Measurements from ENCODE around the gene EDDM13. TPM values are rescaled to one million over a fixed set of nuclear protein-coding genes. Genes with fewer than 3 reads are reported as not detected.

Gene EDDM13, protein sequence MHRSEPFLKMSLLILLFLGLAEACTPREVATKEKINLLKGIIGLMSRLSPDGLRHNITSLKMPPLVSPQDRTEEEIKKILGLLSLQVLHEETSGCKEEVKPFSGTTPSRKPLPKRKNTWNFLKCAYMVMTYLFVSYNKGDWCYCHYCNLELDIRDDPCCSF
- total RNA-seq (2021; fragmentation: NEBNext Ultra II Directional; extraction: Animal tissue kit (Norgen Biotek cat#: 25700)) (not detected in 2 replicates), polyA plus RNA-seq (2011; rRNA removed) (not detected in 2 replicates), polyA minus RNA-seq (2011; rRNA and poly(A)+ RNA removed) (not detected in 2 replicates)
- polyA plus RNA-seq (2011; cell fraction: cytosol; rRNA removed): not detected
- not detected for polyA plus RNA-seq (2011; cell fraction: nucleus; rRNA removed)
- not detected in 4 replicates for polyA plus RNA-seq (2012, experiment 1 of 2)
- not detected for polyA plus RNA-seq (2012, experiment 2 of 2)
- polyA plus RNA-seq (2013, experiment 1 of 2): not detected
- polyA plus RNA-seq (2013, experiment 2 of 2): not detected
- polyA minus RNA-seq (2011; cell fraction: cytosol; rRNA and poly(A)+ RNA removed): not detected
- polyA minus RNA-seq (2011; cell fraction: nucleus; rRNA and poly(A)+ RNA removed): not detected
- long read RNA-seq, experiment 1: 0 reads
- long read RNA-seq, experiment 2: 0 reads

DNA sequence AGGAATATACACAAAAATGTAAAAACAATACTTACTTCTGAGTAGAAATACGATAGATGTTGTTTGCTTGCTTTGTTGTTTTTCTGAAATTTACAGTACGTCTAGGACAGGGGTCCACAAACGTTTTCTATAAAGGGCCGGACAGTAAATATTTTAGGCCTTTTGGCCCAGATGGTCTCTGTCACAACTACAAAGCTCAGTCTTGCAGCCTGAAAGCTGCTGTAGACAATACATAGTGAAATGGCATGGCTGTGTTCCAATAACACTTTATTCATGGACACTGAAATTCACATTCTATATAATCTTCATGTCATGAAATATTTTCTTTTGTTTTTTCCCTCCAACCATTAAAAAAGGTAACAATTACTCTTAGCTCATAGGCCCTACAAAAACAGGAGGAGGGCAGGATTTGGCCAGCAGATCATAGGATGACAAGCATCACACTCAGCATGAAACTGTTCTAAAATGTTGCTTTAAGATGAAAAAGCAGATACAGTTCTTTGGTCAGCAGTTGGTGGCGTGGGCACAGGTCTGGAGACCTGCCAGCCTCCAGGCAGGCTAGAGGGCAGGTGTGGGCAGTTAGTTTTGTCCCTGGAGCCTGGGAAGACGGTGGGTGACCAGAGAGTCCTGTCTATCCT, at the start of gene EDDM13:
TSS of gene EDDM13 (plus strand) at position 588 of the 638 bp plus-strand sequence. CDS start 87 bp downstream, outside the sequence.
- H3K23me2 ChIP-seq (ENCODE audit: low read depth, low read length): no peaks in the 10 kb centered on the region
- no peak within 1 kb of the TSS for H2AK5ac ChIP-seq (ENCODE audit: low read depth, low read length)
- FAIRE-seq: no peak

More for the DNA sequence above, at the start of gene EDDM13:
- Histone ChIP-seq H2BK15ac (ENCODE audit: low read length) (no peak within 1 kb of the TSS), H3K9ac (replicated peaks in 1 of 4; ENCODE audit: extremely low read depth in 1 of 4, low read depth in 3 of 4, low read length in 3 of 4) (no peak within 1 kb of the TSS), H3K4me3 (ENCODE audit: extremely low read depth in 1 of 4, insufficient read depth in 2 of 4, low read depth in 3 of 4, low read length in 4 of 4) (no peak within 1 kb of the TSS), H3K36me3 (ENCODE audit: control insufficient read depth in 2 of 4, insufficient read depth in 4 of 4, low read length in 3 of 4) (no peaks in the 10 kb centered on the region), H3K27me3 (replicated peaks in 1 of 4; ENCODE audit: control insufficient read depth in 3 of 4, extremely low read depth in 1 of 4, insufficient read depth in 3 of 4, low read length in 3 of 4) (no peaks in the 10 kb centered on the region), H2BK20ac (ENCODE audit: low read length) (no peak within 1 kb of the TSS), H3K4me1 (replicated peaks in 1 of 4; ENCODE audit: control insufficient read depth in 3 of 4, insufficient read depth in 4 of 4, low read length in 3 of 4) (no peaks in the 10 kb centered on the region), H3K79me2 (ENCODE audit: control insufficient read depth in 1 of 2, insufficient read depth in 2 of 2, low read length in 2 of 2) (no peaks in the 10 kb centered on the region), H3K27ac (ENCODE audit: low read depth, low read length) (no peak within 1 kb of the TSS), H2AFZ (ENCODE audit: low read length) (no peak within 1 kb of the TSS), H3K23ac (ENCODE audit: insufficient read length) (no peak within 1 kb of the TSS), H4K8ac (ENCODE audit: extremely low read depth, insufficient read depth, low read length) (no peak within 1 kb of the TSS; the same call in 1 of the 2 replicates), H4K20me1 (replicated peaks in 1 of 2; ENCODE audit: control insufficient read depth in 1 of 2, insufficient read depth in 2 of 2, low read length in 2 of 2) (no peaks in the 10 kb centered on the region), H3K79me1 (ENCODE audit: low read depth, low read length) (no peaks in the 10 kb centered on the region), H4K91ac (replicated peaks; ENCODE audit: insufficient read length, low read length) (no peak within 1 kb of the TSS), H3K14ac (ENCODE audit: insufficient read length) (no peak within 1 kb of the TSS), H4K5ac (ENCODE audit: insufficient read length, low read depth, low read length) (no peak within 1 kb of the TSS), H2BK120ac (replicated peaks; ENCODE audit: low read depth, low read length) (no peak within 1 kb of the TSS), H3K4ac (replicated peaks; ENCODE audit: insufficient read length, low read depth, low read length) (no peak within 1 kb of the TSS), H3K18ac (ENCODE audit: extremely low read depth, low read length) (no peak within 1 kb of the TSS), H2BK5ac (ENCODE audit: low read depth, low read length) (no peak within 1 kb of the TSS), H3K4me2 (ENCODE audit: insufficient read depth in 1 of 2, low read depth in 2 of 2, low read length in 2 of 2) (no peak within 1 kb of the TSS), H2BK12ac (ENCODE audit: low read depth, low read length) (no peak within 1 kb of the TSS), H3K56ac (replicated peaks; ENCODE audit: insufficient read length, low read depth, low read length) (no peak within 1 kb of the TSS), H3K9me3 (ENCODE audit: insufficient read depth in 2 of 2, low read depth in 1 of 2, low read length in 1 of 2) (peaks cover 0 to 3% of the 10 kb centered on the region in 2 experiments; a peak in 1 of 4 replicates)
- no peak for DNase-seq (ENCODE audit: low read depth in 1 of 2, low spot score in 2 of 2)
- TF ChIP-seq CHD1 (IDR thresholded peaks at IDR 0.05; ENCODE audit: low read depth, low read length): no peak
- no peak for TF ChIP-seq CTBP2 (IDR thresholded peaks at IDR 0.05; ENCODE audit: borderline replicate concordance, insufficient read depth, insufficient read length, low read length)
- TF ChIP-seq TBP (IDR thresholded peaks at IDR 0.05; ENCODE audit: low read depth, low read length): no peak
- TF ChIP-seq SAP30 (IDR thresholded peaks at IDR 0.05; ENCODE audit: insufficient read depth, insufficient replicate concordance, low read length): no peak
- TF ChIP-seq EGR1 (IDR thresholded peaks at IDR 0.05; ENCODE audit: borderline replicate concordance, low read depth, low read length): no peak
- POLR2A ChIA-PET (ENCODE audit: partially characterized antibody): interaction anchor here (1.5 kb wide), 1 partner anchor 41 kb away, joined by 3 read pairs; no protein-coding TSS in a partner anchor
- 86% methylated on average over 6 of the region's 6 CpGs; no CpG with 5 or more reads in 1 of the 2 experiments for WGBS, 2 experiments (ENCODE audit: extremely low coverage in 1 of 2, insufficient coverage in 1 of 2, insufficient read length in 1 of 2, insufficient replicate concordance in 2 of 2, low coverage in 1 of 2, low lambda C conversion rate in 2 of 2, missing lambda C conversion rate in 1 of 2)
- CTCF ChIA-PET (ENCODE audit: partially characterized antibody): interaction anchor here (0.6 to 3.2 kb wide), 8 partner anchors 15 to 198 kb away, joined by 3 to 9 read pairs (median 4); no protein-coding TSS in a partner anchor
